ENCODE measurements around the gene MSI2.
"Not testable (repeated sequence)": the region's sequence is repeated elsewhere in the genome, so short reads cannot be mapped to it uniquely, and the experiment has no call there.

MSI2 gene

GRCh38 chr17:57255776-57256681 lies at the start of gene MSI2:
Gene MSI2 (plus strand): TSS chr17:57256523. CDS start chr17:57256743, 220 bp downstream.
- in situ Hi-C loops (cut with MboI; ENCODE audit: low sequenced_read_pairs), result no loop called here

DNA sequence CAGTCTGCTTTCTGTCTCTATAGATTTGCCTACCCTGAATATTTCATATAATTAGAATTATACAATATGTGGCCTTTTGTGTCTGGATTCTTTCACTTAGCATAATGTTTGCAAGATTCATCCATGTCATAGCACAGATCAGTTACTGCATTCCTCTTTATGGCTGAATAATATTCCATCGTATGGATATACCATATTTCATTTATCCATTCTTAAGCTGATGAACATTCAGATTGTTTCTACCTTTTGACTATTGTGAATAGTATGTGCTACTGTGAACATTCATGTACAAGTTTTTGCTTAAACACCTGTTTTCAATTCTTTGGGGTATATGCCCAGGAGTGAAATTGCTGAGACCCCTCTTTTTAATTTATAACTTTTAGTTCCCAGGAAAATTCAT lies 49.4 kb upstream of the MSI2 start:
- in situ Hi-C loops (cut with MboI; ENCODE audit: low sequenced_read_pairs), result no loop called here

DNA sequence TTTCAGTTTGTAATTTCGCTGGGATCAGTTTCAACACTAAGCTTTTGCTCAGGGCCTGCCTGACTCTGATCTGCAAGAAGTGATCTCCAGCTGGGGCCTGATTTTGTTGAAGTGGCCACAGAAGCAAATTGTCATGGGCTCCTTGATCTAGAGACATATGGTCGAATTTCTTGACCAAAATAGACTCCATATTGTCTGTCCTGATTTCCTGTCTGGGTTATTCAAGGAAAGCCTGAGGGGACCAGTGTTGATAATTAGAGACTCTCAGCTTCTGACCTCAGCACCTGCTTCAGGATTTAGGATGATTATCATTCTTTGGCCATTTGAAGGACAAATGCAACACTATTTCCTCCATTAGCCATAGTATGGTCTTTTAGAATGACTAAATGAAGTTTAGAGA lies 48.9 kb upstream of the MSI2 start:
- in situ Hi-C loops (cut with MboI; ENCODE audit: low sequenced_read_pairs), result no loop called here

DNA sequence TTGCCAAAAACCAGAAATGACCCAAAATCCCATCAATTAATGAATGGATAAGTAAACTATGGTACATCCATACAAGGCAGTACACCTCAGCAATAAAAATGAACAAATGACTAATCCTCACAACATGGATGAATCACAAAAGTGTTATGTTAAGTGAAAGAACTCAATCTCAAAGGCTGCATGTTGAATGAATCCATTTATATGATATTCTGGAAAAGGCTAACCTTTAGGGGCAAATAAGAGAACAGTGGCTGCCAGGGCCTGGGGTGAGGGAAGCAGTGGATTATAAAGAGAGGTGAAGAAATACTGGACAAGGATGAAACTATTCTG lies 46.1 kb upstream of the MSI2 start:
- in situ Hi-C loops (cut with MboI; ENCODE audit: low sequenced_read_pairs), result no loop called here

- in situ Hi-C loops (cut with MboI; ENCODE audit: low sequenced_read_pairs), result no loop called here
Measured at GRCh38 chr17:57210972-57211411, 45.3 kb upstream of the MSI2 start.

DNA sequence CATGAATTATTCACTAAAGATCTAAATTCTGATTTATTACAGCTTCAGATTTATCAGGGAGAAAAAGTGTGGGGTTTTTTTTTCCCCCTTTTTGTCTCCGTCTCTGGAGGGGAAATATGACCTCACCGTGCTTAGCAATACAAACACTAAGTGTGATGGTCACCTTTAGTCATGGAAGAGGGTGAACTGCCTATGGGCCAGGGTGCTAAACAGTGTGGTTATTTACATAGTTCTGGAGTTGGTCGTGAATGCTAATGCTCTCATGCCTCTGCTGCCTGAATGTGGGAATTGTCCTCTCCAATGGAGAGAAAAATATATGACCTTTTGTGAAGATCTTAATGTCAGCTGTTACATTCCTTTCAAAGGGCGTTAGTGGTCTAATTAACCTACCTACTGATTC lies 44.8 kb upstream of the MSI2 start:
- in situ Hi-C loops (cut with MboI; ENCODE audit: low sequenced_read_pairs), result no loop called here

GRCh38 chr17:57213180-57213825 lies 43.0 kb upstream of the MSI2 start:
- in situ Hi-C loops (cut with MboI; ENCODE audit: low sequenced_read_pairs), result no loop called here

- in situ Hi-C loops (cut with MboI; ENCODE audit: low sequenced_read_pairs), result no loop called here
Measured at GRCh38 chr17:57215317-57215716, 41.0 kb upstream of the MSI2 start.

- in situ Hi-C loops (cut with MboI; ENCODE audit: low sequenced_read_pairs), result no loop called here
Measured at GRCh38 chr17:57221366-57222350, 34.7 kb upstream of the MSI2 start.

DNA sequence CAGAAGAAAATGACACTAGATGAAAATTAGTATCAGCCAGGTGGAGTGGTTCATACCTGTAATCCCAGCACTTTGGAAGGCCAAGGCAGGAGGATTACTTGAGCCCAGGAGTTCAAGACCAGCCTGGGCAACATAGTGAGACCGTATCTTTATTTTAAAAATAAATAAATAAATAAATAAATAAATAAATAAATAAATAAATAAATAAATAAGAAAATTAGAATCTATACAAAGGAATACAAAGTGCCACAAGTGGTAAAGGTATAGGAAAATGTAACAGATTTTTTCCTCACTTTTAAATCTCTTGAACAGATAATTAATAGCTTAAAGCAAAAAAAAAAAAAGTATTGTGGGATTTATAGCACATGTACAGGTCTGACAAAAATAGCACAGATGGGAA lies 33.9 kb upstream of the MSI2 start:
- in situ Hi-C loops (cut with MboI; ENCODE audit: low sequenced_read_pairs), result not testable (repeated sequence)

- in situ Hi-C loops (cut with MboI; ENCODE audit: low sequenced_read_pairs), result no loop called here
Measured at GRCh38 chr17:57225127-57225526, 31.2 kb upstream of the MSI2 start.

DNA sequence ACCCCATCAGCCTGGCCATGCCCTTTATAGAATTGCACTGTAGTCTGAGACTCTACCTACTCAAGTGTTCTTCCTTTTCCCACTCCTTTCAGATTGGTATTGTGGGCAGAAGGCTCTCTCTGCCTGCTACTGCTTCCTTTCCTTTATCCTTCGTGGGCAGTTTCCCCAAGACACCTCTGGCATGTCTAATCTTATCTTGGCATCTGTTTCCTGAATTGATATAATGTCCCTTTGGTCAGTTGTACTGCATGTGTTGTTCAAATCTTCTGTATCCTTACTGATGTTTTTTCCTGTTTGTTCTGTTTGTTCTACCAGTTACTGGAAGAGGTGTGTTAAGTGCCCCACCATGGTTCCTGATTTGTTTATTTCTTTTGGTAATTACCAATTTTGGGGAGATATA lies 29.5 kb upstream of the MSI2 start:
- in situ Hi-C loops (cut with MboI; ENCODE audit: low sequenced_read_pairs), result no loop called here

- in situ Hi-C loops (cut with MboI; ENCODE audit: low sequenced_read_pairs), result no loop called here
Measured at GRCh38 chr17:57228911-57229310, 27.4 kb upstream of the MSI2 start.

DNA sequence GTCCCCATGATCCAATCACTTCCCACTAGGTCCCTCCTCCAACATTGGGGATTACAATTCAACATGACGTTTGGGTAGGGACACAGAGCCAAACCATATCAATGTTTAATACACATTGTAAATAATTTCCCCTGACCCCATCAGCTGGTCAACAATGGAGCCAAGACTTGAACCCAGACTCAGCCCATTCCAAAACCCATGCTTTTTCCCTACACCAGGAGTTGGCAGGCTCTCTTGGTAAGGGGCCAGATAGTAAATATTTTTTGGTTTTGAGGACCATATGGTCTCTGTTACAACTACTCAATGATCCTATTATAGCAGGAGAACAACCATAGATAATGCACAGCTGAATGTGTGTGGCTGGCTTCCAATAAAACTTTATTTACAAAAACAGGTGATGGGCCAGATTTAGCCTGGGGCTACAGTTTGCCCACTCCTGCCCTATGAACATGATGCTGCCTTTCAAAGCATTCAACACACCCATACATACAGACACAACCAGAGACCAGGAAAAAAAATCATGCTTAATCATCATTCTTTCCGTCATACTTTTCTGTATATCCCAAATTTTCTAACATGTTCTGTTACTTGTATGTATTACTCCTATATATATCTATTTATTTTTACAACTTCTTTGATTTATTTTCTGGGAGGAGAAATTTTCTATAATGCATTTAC lies 22.1 kb upstream of the MSI2 start:
- in situ Hi-C loops (cut with MboI; ENCODE audit: low sequenced_read_pairs), result no loop called here

GRCh38 chr17:57234739-57235092 lies 21.6 kb upstream of the MSI2 start:
- in situ Hi-C loops (cut with MboI; ENCODE audit: low sequenced_read_pairs), result no loop called here

GRCh38 chr17:57235124-57235523 lies 21.2 kb upstream of the MSI2 start:
- in situ Hi-C loops (cut with MboI; ENCODE audit: low sequenced_read_pairs), result no loop called here

- in situ Hi-C loops (cut with MboI; ENCODE audit: low sequenced_read_pairs), result no loop called here
Measured at GRCh38 chr17:57236686-57237299, 19.5 kb upstream of the MSI2 start.

DNA sequence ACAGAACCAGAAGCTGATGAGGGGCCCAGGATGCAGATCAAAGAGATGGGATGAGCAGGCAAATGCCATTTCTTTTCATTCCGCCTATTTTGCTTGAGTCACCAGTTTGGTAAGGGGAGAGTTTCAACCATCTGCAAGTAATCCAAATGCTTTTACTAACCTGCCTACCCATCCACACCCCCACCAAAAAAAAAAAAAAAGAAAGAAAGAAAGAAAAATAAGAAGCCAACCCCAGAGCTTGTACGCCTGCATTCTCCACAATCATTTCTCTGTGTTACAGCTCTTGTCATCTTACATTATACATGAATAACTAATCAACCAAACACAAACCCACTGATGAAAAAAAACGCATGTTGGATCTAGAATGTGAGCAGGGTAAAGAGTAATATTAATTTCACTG lies 15.7 kb upstream of the MSI2 start:
- in situ Hi-C loops (cut with MboI; ENCODE audit: low sequenced_read_pairs), result no loop called here

GRCh38 chr17:57242148-57242547 lies 14.2 kb upstream of the MSI2 start:
- in situ Hi-C loops (cut with MboI; ENCODE audit: low sequenced_read_pairs), result no loop called here

DNA sequence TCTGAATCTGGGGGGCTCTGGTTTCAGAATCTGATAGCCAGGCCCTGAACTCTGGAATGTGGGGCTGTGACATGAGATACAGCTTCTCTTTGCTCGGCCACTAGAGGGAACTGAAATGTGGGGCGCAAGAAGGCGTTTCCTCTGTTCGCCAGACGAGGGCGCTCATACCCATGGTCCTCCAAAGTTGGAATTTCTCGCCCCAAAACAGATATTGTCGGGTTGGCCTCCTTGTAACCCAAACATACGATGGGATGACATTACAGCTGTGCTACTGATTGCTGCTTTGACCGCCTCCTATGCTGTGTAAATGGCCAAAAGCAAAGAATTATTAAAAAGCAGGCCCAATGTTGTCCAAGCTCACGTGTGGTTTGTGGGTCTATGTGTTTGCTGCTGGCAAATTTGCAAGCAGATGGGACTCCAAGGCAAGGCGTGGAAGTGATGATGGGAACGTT lies 13.1 kb upstream of the MSI2 start:
- in situ Hi-C loops (cut with MboI; ENCODE audit: low sequenced_read_pairs), result no loop called here

All from HL-60/S4 treated with retinoic acid at 250 ng/mL for 4 days and 3 days (cell line).